Measurements from ENCODE around the gene TXLNB.

Gene TXLNB

GRCh38 chr6:139275279-139276055 lies 16.3 kb downstream of the TXLNB start:
- no peak overlapping the region for H3K4me3 ChIP-seq (ENCODE audit: low read depth, low read length)

GRCh38 chr6:139271056-139271455 lies 20.7 kb downstream of the TXLNB start:
- no peak overlapping the region for H3K4me3 ChIP-seq (ENCODE audit: low read depth, low read length)

- H3K4me3 ChIP-seq (ENCODE audit: low read depth, low read length), result no peak overlapping the region
Measured at GRCh38 chr6:139270249-139270648, 21.5 kb downstream of the TXLNB start.

- H3K4me3 ChIP-seq (ENCODE audit: low read depth, low read length), result no peak overlapping the region
Measured at GRCh38 chr6:139265512-139266190, 26.1 kb downstream of the TXLNB start.

- no peak overlapping the region for H3K4me3 ChIP-seq (ENCODE audit: low read depth, low read length)
Measured at GRCh38 chr6:139262519-139263300, 29.1 kb downstream of the TXLNB start.

- no peak overlapping the region for H3K4me3 ChIP-seq (ENCODE audit: low read depth, low read length)
Measured at GRCh38 chr6:139257821-139258398, 33.9 kb downstream of the TXLNB start.

GRCh38 chr6:139257291-139257690 lies 34.5 kb downstream of the TXLNB start:
- no peak overlapping the region for H3K4me3 ChIP-seq (ENCODE audit: low read depth, low read length)

- no peak overlapping the region for H3K4me3 ChIP-seq (ENCODE audit: low read depth, low read length)
Measured at GRCh38 chr6:139256087-139256486, 35.7 kb downstream of the TXLNB start.

- no peak overlapping the region for H3K4me3 ChIP-seq (ENCODE audit: low read depth, low read length)
Measured at GRCh38 chr6:139254196-139254595, 37.6 kb downstream of the TXLNB start.

- no peak overlapping the region for H3K4me3 ChIP-seq (ENCODE audit: low read depth, low read length)
Measured at GRCh38 chr6:139253656-139254055, 38.1 kb downstream of the TXLNB start.

- no peak overlapping the region for H3K4me3 ChIP-seq (ENCODE audit: low read depth, low read length)
Measured at GRCh38 chr6:139251691-139252390, 40.0 kb downstream of the TXLNB start.

- H3K4me3 ChIP-seq (ENCODE audit: low read depth, low read length), result no peak overlapping the region
Measured at GRCh38 chr6:139251045-139251690, 40.6 kb downstream of the TXLNB start.

- no peak overlapping the region for H3K4me3 ChIP-seq (ENCODE audit: low read depth, low read length)
Measured at GRCh38 chr6:139250296-139251044, 41.3 kb downstream of the TXLNB start.

- no peak overlapping the region for H3K4me3 ChIP-seq (ENCODE audit: low read depth, low read length)
Measured at GRCh38 chr6:139249395-139249794, 42.4 kb downstream of the TXLNB start.

GRCh38 chr6:139248911-139249310 lies 42.9 kb downstream of the TXLNB start:
- H3K4me3 ChIP-seq (ENCODE audit: low read depth, low read length), result no peak overlapping the region

GRCh38 chr6:139247618-139248017 lies 44.2 kb downstream of the TXLNB start:
- H3K4me3 ChIP-seq (ENCODE audit: low read depth, low read length), result no peak overlapping the region

- no peak overlapping the region for H3K4me3 ChIP-seq (ENCODE audit: low read depth, low read length)
Measured at GRCh38 chr6:139243536-139243935, 48.3 kb downstream of the TXLNB start.

GRCh38 chr6:139242457-139243240 lies 49.1 kb downstream of the TXLNB start:
- H3K4me3 ChIP-seq (ENCODE audit: low read depth, low read length), result no peak overlapping the region
